ENCODE results near the gene MUC22. TPM values are rescaled to one million over a fixed set of nuclear protein-coding genes. Genes with fewer than 3 reads are reported as not detected.
A peak's percentile ranks its signal among the peaks of the same experiment; 100 is the strongest.
"Not testable (repeated sequence)": the region's sequence is repeated elsewhere in the genome, so short reads cannot be mapped to it uniquely, and the experiment has no call there.

The MUC22 gene
- total RNA-seq, 1 donor from 2014 or later, result 0.06 TPM

- no peak overlapping the region for H3K4me3 ChIP-seq (ENCODE audit: low read depth, low read length)
- DNase-seq (ENCODE audit: low read depth), result peak; percentile 85
- no peak for TF ChIP-seq CTCF (conservative IDR thresholded peaks at IDR 0.05; ENCODE audit: low read depth, low read length)
Measured at GRCh38 chr6:31037682-31038081, 27.4 kb downstream of the MUC22 start.

GRCh38 chr6:31038559-31038958, 28.3 kb downstream of the MUC22 start:
- H3K4me3 ChIP-seq (ENCODE audit: low read depth, low read length), result no peak overlapping the region
- TF ChIP-seq CTCF (conservative IDR thresholded peaks at IDR 0.05; ENCODE audit: low read depth, low read length), result no peak
- DNase-seq (ENCODE audit: low read depth), result no peak

- no peak for DNase-seq (ENCODE audit: low read depth)
- H3K4me3 ChIP-seq (ENCODE audit: low read depth, low read length), result no peak overlapping the region
- no peak for TF ChIP-seq CTCF (conservative IDR thresholded peaks at IDR 0.05; ENCODE audit: low read depth, low read length)
Measured at GRCh38 chr6:31040801-31041200, 30.5 kb downstream of the MUC22 start.

GRCh38 chr6:31041372-31041974, 31.2 kb downstream of the MUC22 start:
- peak; percentile 83 for DNase-seq (ENCODE audit: low read depth)
- H3K4me3 ChIP-seq (ENCODE audit: low read depth, low read length), result peak overlapping the region; percentile 40
- peak; percentile 19 for TF ChIP-seq CTCF (conservative IDR thresholded peaks at IDR 0.05; ENCODE audit: low read depth, low read length)

- TF ChIP-seq CTCF (conservative IDR thresholded peaks at IDR 0.05; ENCODE audit: low read depth, low read length), result peak; percentile 74
- H3K4me3 ChIP-seq (ENCODE audit: low read depth, low read length), result no peak overlapping the region
- no peak for DNase-seq (ENCODE audit: low read depth)
Measured at GRCh38 chr6:31042806-31043205, 32.5 kb downstream of the MUC22 start.

GRCh38 chr6:31048099-31048498, 37.8 kb downstream of the MUC22 start:
- H3K4me3 ChIP-seq (ENCODE audit: low read depth, low read length), result no peak overlapping the region
- no peak for DNase-seq (ENCODE audit: low read depth)
- no peak for TF ChIP-seq CTCF (conservative IDR thresholded peaks at IDR 0.05; ENCODE audit: low read depth, low read length)

GRCh38 chr6:31049518-31049917, 39.2 kb downstream of the MUC22 start:
- no peak for DNase-seq (ENCODE audit: low read depth)
- no peak overlapping the region for H3K4me3 ChIP-seq (ENCODE audit: low read depth, low read length)
- no peak for TF ChIP-seq CTCF (conservative IDR thresholded peaks at IDR 0.05; ENCODE audit: low read depth, low read length)

GRCh38 chr6:31053187-31053586, 42.9 kb downstream of the MUC22 start:
- H3K4me3 ChIP-seq (ENCODE audit: low read depth, low read length); DNase-seq (ENCODE audit: low read depth): not testable (repeated sequence)

All from epithelial cell of proximal tubule (primary cell).